K562 (cell line): ENCODE data around the gene XRN1.
"Not testable (repeated sequence)": the region's sequence is repeated elsewhere in the genome, so short reads cannot be mapped to it uniquely, and the experiment has no call there.

Source experiments
- ARNT ChIP-seq, 2 experiments: fragments of 450-650 bp; IDR thresholded peaks; 2 replicates each; pipeline ENCODE4 v1.6.1; 2016; ENCODE audit warnings: mild to moderate bottlenecking in 1 of 2
- BHLHE40 ChIP-seq: IDR thresholded peaks from 2 replicates; pipeline ENCODE4 v1.6.1; 2011; ENCODE audit warnings: low read length, improper control_type of control experiment
- CCAR2 ChIP-seq: fragments of 200-400 bp; formaldehyde crosslinking; IDR thresholded peaks from 2 replicates; pipeline ENCODE4 v1.6.1; 2017; ENCODE audit warnings: mild to moderate bottlenecking, low read depth, low read length
- CCNT2 ChIP-seq: IDR thresholded peaks from 2 replicates; pipeline ENCODE4 v1.6.1; 2011; ENCODE audit warnings: borderline replicate concordance, low read depth, mild to moderate bottlenecking, moderate library complexity, mixed read lengths, low read length; ENCODE audit not compliant: insufficient read length; ENCODE audit errors: extremely low read depth
- EP300 ChIP-seq: IDR thresholded peaks from 2 replicates; pipeline ENCODE4 v1.6.1; 2012; ENCODE audit warnings: low read length, improper control_type of control experiment
- HDAC2 ChIP-seq: fragments of 450-650 bp; IDR thresholded peaks from 2 replicates; pipeline ENCODE4 v1.6.1; 2016; ENCODE audit warnings: mild to moderate bottlenecking
- JUND ChIP-seq, 2 experiments: IDR thresholded peaks; 2 replicates in 1 of 2; 3 replicates in 1 of 2; pipeline ENCODE4 v1.6.1; 2011; ENCODE audit warnings: borderline replicate concordance in 2 of 2, low read depth in 2 of 2, low read length in 2 of 2, improper control_type of control experiment in 1 of 2, missing biosample characterization in 1 of 2, missing genetic modification characterization in 1 of 2, missing genetic modification reagents in 1 of 2
- TF ChIP-seq, protein P1 (sequence below): sonication (generic); formaldehyde crosslinking; IDR thresholded peaks from 2 replicates; pipeline ENCODE4 v1.9.0; 2022; ENCODE audit warnings: mild to moderate bottlenecking, missing genetic modification reagents
- TF ChIP-seq, protein P2 (sequence below): fragments of 450-650 bp; formaldehyde crosslinking; IDR thresholded peaks from 2 replicates; pipeline ENCODE4 v1.4.0; 2022; ENCODE audit warnings: mild to moderate bottlenecking, moderate library complexity
- TF ChIP-seq, protein P3 (sequence below), 3 experiments: IDR thresholded peaks in 2 of 3; conservative IDR thresholded peaks in 1 of 3; 2 replicates each; pipeline ENCODE4 v1.5.1; 2011 to 2012; ENCODE audit warnings: low read length in 3 of 3, mild to moderate bottlenecking in 3 of 3, control low read depth in 2 of 3, improper control_type of control experiment in 1 of 3, inconsistent platforms in 1 of 3, low read depth in 1 of 3, mixed read lengths in 1 of 3, moderate library complexity in 1 of 3; ENCODE audit not compliant: insufficient read depth in 2 of 3

DNA sequence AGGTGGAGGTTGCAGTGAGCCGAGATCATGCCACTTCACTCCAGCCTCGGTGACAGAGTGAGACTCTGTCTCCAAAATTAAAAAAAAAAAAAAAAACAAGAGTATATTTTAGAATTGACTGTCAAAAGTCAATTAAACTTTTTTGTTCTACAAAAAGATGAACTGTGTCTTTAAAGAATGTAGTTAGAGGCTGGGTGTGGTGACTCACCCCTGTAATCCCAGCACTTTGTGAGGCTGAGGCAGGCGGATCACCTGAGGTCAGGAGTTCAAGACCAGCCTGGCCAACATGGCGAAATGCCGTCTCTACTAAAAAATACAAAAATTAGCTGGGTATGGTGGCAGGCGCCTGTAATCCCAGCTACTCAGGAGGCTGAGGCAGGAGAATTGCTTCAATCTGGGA lies 78.3 kb downstream of the XRN1 start:
- not testable (repeated sequence) for TF ChIP-seq ARNT (IDR thresholded peaks at IDR 0.05); CCNT2; EP300; HDAC2; JUND (IDR thresholded peaks at IDR 0.05; ENCODE audit: borderline replicate concordance, low read depth, low read length); JUND (tag; IDR thresholded peaks at IDR 0.05; ENCODE audit: borderline replicate concordance, low read depth, low read length); BHLHE40; CCAR2
- TF ChIP-seq, protein P1, sequence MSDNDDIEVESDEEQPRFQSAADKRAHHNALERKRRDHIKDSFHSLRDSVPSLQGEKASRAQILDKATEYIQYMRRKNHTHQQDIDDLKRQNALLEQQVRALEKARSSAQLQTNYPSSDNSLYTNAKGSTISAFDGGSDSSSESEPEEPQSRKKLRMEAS (CRISPR knock-in tag), result not testable (repeated sequence)
- TF ChIP-seq, protein P2, sequence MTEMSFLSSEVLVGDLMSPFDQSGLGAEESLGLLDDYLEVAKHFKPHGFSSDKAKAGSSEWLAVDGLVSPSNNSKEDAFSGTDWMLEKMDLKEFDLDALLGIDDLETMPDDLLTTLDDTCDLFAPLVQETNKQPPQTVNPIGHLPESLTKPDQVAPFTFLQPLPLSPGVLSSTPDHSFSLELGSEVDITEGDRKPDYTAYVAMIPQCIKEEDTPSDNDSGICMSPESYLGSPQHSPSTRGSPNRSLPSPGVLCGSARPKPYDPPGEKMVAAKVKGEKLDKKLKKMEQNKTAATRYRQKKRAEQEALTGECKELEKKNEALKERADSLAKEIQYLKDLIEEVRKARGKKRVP (CRISPR knock-in tag), result not testable (repeated sequence)
- TF ChIP-seq, protein P3, sequence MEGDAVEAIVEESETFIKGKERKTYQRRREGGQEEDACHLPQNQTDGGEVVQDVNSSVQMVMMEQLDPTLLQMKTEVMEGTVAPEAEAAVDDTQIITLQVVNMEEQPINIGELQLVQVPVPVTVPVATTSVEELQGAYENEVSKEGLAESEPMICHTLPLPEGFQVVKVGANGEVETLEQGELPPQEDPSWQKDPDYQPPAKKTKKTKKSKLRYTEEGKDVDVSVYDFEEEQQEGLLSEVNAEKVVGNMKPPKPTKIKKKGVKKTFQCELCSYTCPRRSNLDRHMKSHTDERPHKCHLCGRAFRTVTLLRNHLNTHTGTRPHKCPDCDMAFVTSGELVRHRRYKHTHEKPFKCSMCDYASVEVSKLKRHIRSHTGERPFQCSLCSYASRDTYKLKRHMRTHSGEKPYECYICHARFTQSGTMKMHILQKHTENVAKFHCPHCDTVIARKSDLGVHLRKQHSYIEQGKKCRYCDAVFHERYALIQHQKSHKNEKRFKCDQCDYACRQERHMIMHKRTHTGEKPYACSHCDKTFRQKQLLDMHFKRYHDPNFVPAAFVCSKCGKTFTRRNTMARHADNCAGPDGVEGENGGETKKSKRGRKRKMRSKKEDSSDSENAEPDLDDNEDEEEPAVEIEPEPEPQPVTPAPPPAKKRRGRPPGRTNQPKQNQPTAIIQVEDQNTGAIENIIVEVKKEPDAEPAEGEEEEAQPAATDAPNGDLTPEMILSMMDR (IDR thresholded peaks at IDR 0.05 in 2 of 3, conservative IDR thresholded peaks at IDR 0.05 in 1 of 3; ENCODE audit: insufficient read depth in 2 of 3, low read depth in 1 of 3, low read length in 3 of 3), result not testable (repeated sequence)
